K562 (cell line): ENCODE results near the gene GAS2L1. TPM values are rescaled to one million over a fixed set of nuclear protein-coding genes. Genes with fewer than 3 reads are reported as not detected.

Experiments used
- ATAC-seq: fragments of 200-7000 bp; cut with Tn5 transposase; 3 replicates; pipeline ENCODE4 v1.9.1; 2020; ENCODE audit warnings: moderate library complexity
- BruUV-seq: library from RNA; stranded (reverse); fragments of 400-500 nt; replicated peaks from 2 replicates; lab custom pipeline; 2021; lab: Mats Ljungman, UMichigan
- CTCF ChIA-PET: fragments of 300-600 bp; formaldehyde crosslinking; extraction: SDS; loops from one replicate; lab custom pipeline; 2021; ENCODE audit warnings: low intra/inter-chr PET ratio; lab: Yijun Ruan, JAX
- POLR2A ChIA-PET: fragments of 300-600, 350-650 bp; sonication (Branson Sonifier 250); formaldehyde crosslinking; extraction: SDS; loops from one replicate; lab custom pipeline; 2021; ENCODE audit warnings: antibody characterized with exemption, inconsistent platforms; lab: Yijun Ruan, JAX
- DNase-seq, 4 experiments: peaks; one replicate each; pipeline versions ENCODE4 v3.0.0 to v3.0.0-alpha.2; 2011 to 2018; ENCODE audit warnings: low spot score in 3 of 4, mixed read lengths in 3 of 4; ENCODE audit errors: extremely low read depth in 1 of 4
- FAIRE-seq: peaks from 2 replicates; lab custom pipeline; 2011; peaks lifted over from hg19 to GRCh38; lab: Jason Lieb, UNC
- H2AFZ ChIP-seq: 2 replicates; pipeline ENCODE4 v1.6.0; 2011; ENCODE audit warnings: low read depth, low read length, control low read depth, inconsistent platforms
- H3K27ac ChIP-seq: fragments of 200-600 bp; 3 replicates; pipeline ENCODE4 v1.8.0; 2011; ENCODE audit warnings: low read depth, mild to moderate bottlenecking, control low read depth, inconsistent platforms, low read length, moderate library complexity, mixed read lengths; ENCODE audit errors: extremely low read depth
- H3K27me3 ChIP-seq, 2 experiments: fragments of 300-600 bp in 1 of 2; 2 replicates in 1 of 2; 3 replicates in 1 of 2; pipeline versions ENCODE4 v1.6.0 to v1.8.0; 2011; ENCODE audit warnings: inconsistent platforms in 2 of 2, low read length in 2 of 2, mild to moderate bottlenecking in 1 of 2, mixed read lengths in 1 of 2, moderate library complexity in 1 of 2; ENCODE audit not compliant: control insufficient read depth in 2 of 2, insufficient read depth in 2 of 2
- H3K36me3 ChIP-seq: fragments of 300-600 bp; 3 replicates; pipeline ENCODE4 v1.8.0; 2011; ENCODE audit warnings: mild to moderate bottlenecking, low read length, inconsistent platforms; ENCODE audit not compliant: control insufficient read depth, insufficient read depth
- H3K4me1 ChIP-seq, 2 experiments: fragments of 200-600 bp in 1 of 2; replicated peaks in 1 of 2; 2 replicates in 1 of 2; 3 replicates in 1 of 2; pipeline versions ENCODE4 v1.5.1 to v1.8.0; 2011; ENCODE audit warnings: inconsistent platforms in 2 of 2, low read length in 2 of 2, mild to moderate bottlenecking in 1 of 2, mixed read lengths in 1 of 2, moderate library complexity in 1 of 2; ENCODE audit not compliant: control insufficient read depth in 2 of 2, insufficient read depth in 2 of 2
- H3K4me2 ChIP-seq: 2 replicates; pipeline ENCODE4 v1.6.1; 2011; ENCODE audit warnings: low read length, control low read depth, inconsistent platforms, mixed read lengths; ENCODE audit not compliant: insufficient read depth
- H3K4me3 ChIP-seq: fragments of 200-600 bp; sonication (generic), shearing (Covaris generic); 2 replicates; pipeline ENCODE4 v1.5.1; 2016; ENCODE audit warnings: control low read depth, inconsistent platforms
- H3K79me2 ChIP-seq: fragments of 200-600 bp; 3 replicates; pipeline ENCODE4 v1.8.0; 2011; ENCODE audit warnings: low read length, inconsistent platforms; ENCODE audit not compliant: control insufficient read depth, insufficient read depth
- H3K9ac ChIP-seq, 2 experiments: 2 replicates each; pipeline versions ENCODE4 v1.6.0 to v1.6.1; 2011; ENCODE audit warnings: low read depth in 2 of 2, low read length in 2 of 2, control low read depth in 1 of 2, inconsistent platforms in 1 of 2, mild to moderate bottlenecking in 1 of 2, mixed read lengths in 1 of 2; ENCODE audit not compliant: insufficient read depth in 1 of 2
- H3K9me1 ChIP-seq: one replicate; pipeline ENCODE4 v1.6.0; 2011; ENCODE audit warnings: inconsistent platforms, mild to moderate bottlenecking, low read length, moderate library complexity; ENCODE audit not compliant: control insufficient read depth, insufficient read depth
- H3K9me3 ChIP-seq: replicated peaks from 2 replicates; pipeline ENCODE4 v1.5.1; 2011; ENCODE audit warnings: low read depth, low read length, inconsistent platforms; ENCODE audit not compliant: control insufficient read depth, insufficient read depth
- H4K20me1 ChIP-seq: replicated peaks from 2 replicates; pipeline ENCODE4 v1.6.1; 2011; ENCODE audit warnings: low read length, inconsistent platforms, mixed read lengths; ENCODE audit not compliant: control insufficient read depth, insufficient read depth
- ILF3 ChIP-seq: fragments of 450-650 bp; IDR thresholded peaks from 2 replicates; pipeline ENCODE4 v1.6.1; 2018; ENCODE audit warnings: antibody characterized with exemption, mild to moderate bottlenecking, moderate library complexity, borderline replicate concordance
- KDM4B ChIP-seq, 2 experiments: fragments of 450-650 bp in 1 of 2; sonication (generic) in 1 of 2; IDR thresholded peaks; 2 replicates each; pipeline ENCODE4 v1.6.1; 2016 to 2017; ENCODE audit warnings: borderline replicate concordance in 2 of 2, antibody characterized with exemption in 1 of 2, low read depth in 1 of 2, mild to moderate bottlenecking in 1 of 2
- SUPT5H ChIP-seq: fragments of 450-650 bp; IDR thresholded peaks from 2 replicates; pipeline ENCODE4 v1.6.1; 2016
- ZBED1 ChIP-seq: IDR thresholded peaks from 2 replicates; pipeline ENCODE4 v1.6.1; 2014
- ZNF561 ChIP-seq: fragments of 450-650 bp; formaldehyde crosslinking; conservative IDR thresholded peaks from 2 replicates; pipeline ENCODE4 v1.4.0; 2020; ENCODE audit warnings: mild to moderate bottlenecking, moderate library complexity
- WGBS: fragments of 100-300 bp; shearing (Covaris generic); methylation state at CpG from one replicate; pipeline ENCODE4 v1.1.6; 2016; ENCODE audit warnings: low coverage, mixed read lengths; ENCODE audit not compliant: insufficient coverage; ENCODE audit errors: missing lambda C conversion rate; 5-methylcytosine and 5-hydroxymethylcytosine counted together
- in situ Hi-C: fragments of 300-500 bp; cut with MboI; formaldehyde crosslinking; loops from 4 replicates; pipeline ENCODE4 v1.15.0; 2018; ENCODE audit warnings: inconsistent platforms, mixed read lengths
- intact Hi-C: fragments of 100-400 bp; cut with micrococcal nuclease; formaldehyde crosslinking; loops from 2 replicates; pipeline ENCODE4 v1.14.2; 2022
- polyA plus RNA-seq, 8 experiments: library from polyadenylated mRNA; depleted of rRNA in 4 of 8; stranded (reverse) in 5 of 8; unstranded in 3 of 8; fragments of >200 nt; fragmentation: Nextera tagmentation in 2 of 8; fragmentation: Illumina TruSeq in 1 of 8; extraction: Ambion mirVana in 2 of 8; extraction: Trizol in 1 of 8; gene quantifications; 2 replicates each; pipeline versions ENCODE4 v1.2.1 to v1.2.3, GENCODE V29; 2011 to 2014; ENCODE audit warnings: inconsistent platforms in 1 of 8, missing spikeins in 1 of 8
- total RNA-seq, 7 experiments: library from RNA; depleted of rRNA in 6 of 7; stranded (reverse); fragments of >200 nt in 6 of 7; fragmentation: Illumina TruSeq in 2 of 7; extraction: Trizol in 2 of 7; gene quantifications; 2 replicates each; pipeline versions ENCODE4 v1.2.1 to v1.2.3, GENCODE V29; 2011 to 2021; ENCODE audit warnings: low replicate concordance in 1 of 7

The GAS2L1 gene
- total and polyA plus RNA-seq, 9 of the 15 experiments (the other 6 are each of a cell fraction or from before 2014, with no cell fraction given) = 0.56 to 19.7 (median 3.2) TPM

- H3K9ac ChIP-seq = no peak overlapping the region
- POLR2A ChIA-PET = interaction anchor here (0.6 to 2.1 kb wide), 2 partner anchors 8 to 16 kb away, joined by 3 to 9 read pairs; no protein-coding TSS in a partner anchor
Measured at GRCh38 chr22:29302402-29302680, 4.1 kb upstream of the GAS2L1 start.

GRCh38 chr22:29302681-29303465 lies 3.6 kb upstream of the GAS2L1 start:
- Histone ChIP-seq H2AFZ (no peak overlapping the region), H3K9me1 (no peaks in the 10 kb centered on the region), H3K27ac (peak overlapping the region; percentile 55; the same call in 2 of the 3 replicates), H3K4me2 (no peak overlapping the region), H3K36me3 (peaks cover 26% of the 10 kb centered on the region; the same call in 2 of the 3 replicates), H3K9ac (peak overlapping the region in 1 of 2 experiments; percentile 3; a peak in 2 of 4 replicates), H3K9me3 (no peaks in the 10 kb centered on the region), H4K20me1 (no peaks in the 10 kb centered on the region; the same call in 1 of the 2 replicates), H3K4me1 (peaks cover 7 to 60% of the 10 kb centered on the region in 2 experiments), H3K79me2 (peaks cover 9% of the 10 kb centered on the region), H3K27me3 (no peaks in the 10 kb centered on the region)
- FAIRE-seq = no peak
- ATAC-seq = no peak
- no TSS peak for BruUV-seq
- 25% methylated on average over 5 of the region's 13 CpGs for WGBS
- intact Hi-C loops = no loop called here
- CTCF ChIA-PET = no interaction called here
- no peak for DNase-seq
- in situ Hi-C loops = no loop called here
- POLR2A ChIA-PET = interaction anchor here (0.6 to 2.1 kb wide), 7 partner anchors 9 to 35 kb away, joined by 3 to 10 read pairs (median 6); partner anchors contain the start of genes EWSR1 and RHBDD3
- TF ChIP-seq ZBED1 (no peak), SUPT5H (no peak), KDM4B (IDR thresholded peaks at IDR 0.05; ENCODE audit: borderline replicate concordance in 2 of 2, low read depth in 1 of 2) (0 out of 4 replicates have a peak, but pooled peaks of 1 of the 2 experiments have one; percentile 4), ILF3 (no peak)
- TF ChIP-seq, all 486 proteins: peak for 1
- no peak overlapping the region for H3K4me3 ChIP-seq

More at GRCh38 chr22:29302402-29302680, 4.1 kb upstream of the GAS2L1 start:
- intact Hi-C loops = no loop called here
- in situ Hi-C loops = no loop called here
- H3K9me3 ChIP-seq = no peaks in the 10 kb centered on the region
- no peaks in the 10 kb centered on the region for H3K9me1 ChIP-seq
- CTCF ChIA-PET = no interaction called here
- H3K4me2 ChIP-seq = no peak overlapping the region
- no peaks in the 10 kb centered on the region; the same call in 1 of the 2 replicates for H4K20me1 ChIP-seq
- H3K27ac ChIP-seq = no peak overlapping the region
- TF ChIP-seq ZNF561 (CRISPR knock-in tag) = no peak
- 96% methylated on average over 2 of the region's 2 CpGs for WGBS
- no peak for FAIRE-seq
- DNase-seq = no peak
- H3K79me2 ChIP-seq = peaks cover 4% of the 10 kb centered on the region
- no peak overlapping the region for H2AFZ ChIP-seq
- ATAC-seq = no peak
- no peak overlapping the region for H3K4me3 ChIP-seq
- no peaks in the 10 kb centered on the region for H3K27me3 ChIP-seq
- peaks cover 7 to 55% of the 10 kb centered on the region in 2 experiments for H3K4me1 ChIP-seq
- no TSS peak for BruUV-seq
- H3K36me3 ChIP-seq = peaks cover 31% of the 10 kb centered on the region
